ENCODE results near the gene TSR3.

The TSR3 gene

GRCh38 chr16:1317479-1318267 is 34.0 kb downstream of the TSR3 start:
- Histone ChIP-seq H3K4me2 (ENCODE audit: insufficient read depth, low read length) (no peak overlapping the region), H3K79me2 (ENCODE audit: insufficient read depth, low read length) (peaks cover 82% of the 10 kb centered on the region), H3K9me3 (ENCODE audit: insufficient read depth, low read length, severe bottlenecking) (no peaks in the 10 kb centered on the region), H3K27ac (ENCODE audit: low read length) (no peak overlapping the region), H2AFZ (ENCODE audit: low read depth, low read length) (no peak overlapping the region), H3K9ac (ENCODE audit: low read depth, low read length) (no peak overlapping the region), H3K36me3 (ENCODE audit: insufficient read depth, low read length) (peaks cover 98% of the 10 kb centered on the region), H3K4me3 (ENCODE audit: low read depth in 1 of 2, low read length in 2 of 2) (no peak overlapping the region), H4K20me1 (ENCODE audit: insufficient read depth, low read length) (peaks cover 89% of the 10 kb centered on the region), H3K27me3 (ENCODE audit: insufficient read depth, low read length, poor library complexity) (no peaks in the 10 kb centered on the region), H3K4me1 (ENCODE audit: insufficient read depth, low read length) (peaks cover 10% of the 10 kb centered on the region)
- no peak for DNase-seq
- TF ChIP-seq CTCF (IDR thresholded peaks at IDR 0.05; ENCODE audit: borderline replicate concordance, extremely low read depth, low read length, poor library complexity, severe bottlenecking) (no peak), EZH2 (IDR thresholded peaks at IDR 0.05; ENCODE audit: borderline replicate concordance, low read depth, low read length, severe bottlenecking) (no peak)
- no peak for ATAC-seq (ENCODE audit: insufficient read depth, low read depth)

GRCh38 chr16:1316033-1316405 is 35.7 kb downstream of the TSR3 start:
- no peak overlapping the region for H3K27ac ChIP-seq (ENCODE audit: low read length)
- no peak for DNase-seq
- H3K27me3 ChIP-seq (ENCODE audit: insufficient read depth, low read length, poor library complexity): no peaks in the 10 kb centered on the region
- H3K79me2 ChIP-seq (ENCODE audit: insufficient read depth, low read length): peaks cover 96% of the 10 kb centered on the region
- no peak overlapping the region for H3K9ac ChIP-seq (ENCODE audit: low read depth, low read length)
- H3K4me3 ChIP-seq (ENCODE audit: low read depth in 1 of 2, low read length in 2 of 2): no peak overlapping the region
- TF ChIP-seq EZH2 (IDR thresholded peaks at IDR 0.05; ENCODE audit: borderline replicate concordance, low read depth, low read length, severe bottlenecking) (no peak), CTCF (IDR thresholded peaks at IDR 0.05; ENCODE audit: borderline replicate concordance, extremely low read depth, low read length, poor library complexity, severe bottlenecking) (no peak)
- ATAC-seq (ENCODE audit: insufficient read depth, low read depth): no peak
- H2AFZ ChIP-seq (ENCODE audit: low read depth, low read length): no peak overlapping the region
- H3K4me1 ChIP-seq (ENCODE audit: insufficient read depth, low read length): peaks cover 27% of the 10 kb centered on the region
- H3K9me3 ChIP-seq (ENCODE audit: insufficient read depth, low read length, severe bottlenecking): no peaks in the 10 kb centered on the region
- H3K4me2 ChIP-seq (ENCODE audit: insufficient read depth, low read length): no peak overlapping the region
- peaks cover 98% of the 10 kb centered on the region for H4K20me1 ChIP-seq (ENCODE audit: insufficient read depth, low read length)
- peaks cover 99% of the 10 kb centered on the region for H3K36me3 ChIP-seq (ENCODE audit: insufficient read depth, low read length)

GRCh38 chr16:1315081-1316032 is 36.3 kb downstream of the TSR3 start:
- Histone ChIP-seq H2AFZ (ENCODE audit: low read depth, low read length) (no peak overlapping the region), H3K4me1 (ENCODE audit: insufficient read depth, low read length) (peaks cover 34% of the 10 kb centered on the region), H3K27ac (ENCODE audit: low read length) (no peak overlapping the region), H3K9ac (ENCODE audit: low read depth, low read length) (no peak overlapping the region), H3K4me3 (ENCODE audit: low read depth in 1 of 2, low read length in 2 of 2) (no peak overlapping the region), H3K9me3 (ENCODE audit: insufficient read depth, low read length, severe bottlenecking) (no peaks in the 10 kb centered on the region), H3K79me2 (ENCODE audit: insufficient read depth, low read length) (peaks cover 99% of the 10 kb centered on the region), H3K4me2 (ENCODE audit: insufficient read depth, low read length) (no peak overlapping the region), H3K36me3 (ENCODE audit: insufficient read depth, low read length) (peaks cover 99% of the 10 kb centered on the region), H4K20me1 (ENCODE audit: insufficient read depth, low read length) (peaks cover 98% of the 10 kb centered on the region), H3K27me3 (ENCODE audit: insufficient read depth, low read length, poor library complexity) (no peaks in the 10 kb centered on the region)
- no peak for TF ChIP-seq CTCF (IDR thresholded peaks at IDR 0.05; ENCODE audit: borderline replicate concordance, extremely low read depth, low read length, poor library complexity, severe bottlenecking)
- TF ChIP-seq EZH2 (IDR thresholded peaks at IDR 0.05; ENCODE audit: borderline replicate concordance, low read depth, low read length, severe bottlenecking): no peak
- ATAC-seq (ENCODE audit: insufficient read depth, low read depth): no peak
- no peak for DNase-seq

Data from DND-41 (cell line).